NCI-H524 (cell line): Measurements from ENCODE around the gene ATP6AP2.

ENCODE experiments used
- DNase-seq, 2 experiments: peaks; one replicate each; lab custom pipeline; 2025; lab: John Stamatoyannopoulos, UW

Gene ATP6AP2

DNA sequence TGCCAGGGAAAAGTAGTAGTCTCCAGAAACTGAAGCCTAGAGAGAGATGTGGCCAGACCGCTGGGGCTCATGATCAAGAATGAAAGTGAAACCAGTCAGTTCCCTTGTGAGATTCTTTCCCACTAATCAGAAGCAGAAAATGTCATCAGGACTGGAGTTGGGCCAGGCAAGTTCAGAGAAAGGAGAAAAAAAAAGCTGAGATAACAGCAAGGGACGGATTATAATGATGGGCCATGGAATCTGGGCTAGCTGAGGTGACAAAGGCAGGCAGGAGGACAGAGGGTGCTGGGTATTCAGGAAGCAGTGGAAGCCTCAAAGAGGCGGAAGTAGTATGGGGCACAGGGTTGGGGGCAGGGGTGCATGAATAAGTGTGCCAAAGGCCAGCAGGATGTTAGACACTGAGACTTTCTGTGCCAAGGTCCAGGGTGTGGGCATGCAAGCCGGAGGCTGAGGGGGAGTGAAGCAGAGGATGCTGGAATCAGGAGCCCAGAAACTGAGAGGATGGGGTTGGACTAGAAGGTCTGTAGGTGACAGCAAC is 64.1 kb downstream of the ATP6AP2 start:
- DNase-seq = no peak

DNA sequence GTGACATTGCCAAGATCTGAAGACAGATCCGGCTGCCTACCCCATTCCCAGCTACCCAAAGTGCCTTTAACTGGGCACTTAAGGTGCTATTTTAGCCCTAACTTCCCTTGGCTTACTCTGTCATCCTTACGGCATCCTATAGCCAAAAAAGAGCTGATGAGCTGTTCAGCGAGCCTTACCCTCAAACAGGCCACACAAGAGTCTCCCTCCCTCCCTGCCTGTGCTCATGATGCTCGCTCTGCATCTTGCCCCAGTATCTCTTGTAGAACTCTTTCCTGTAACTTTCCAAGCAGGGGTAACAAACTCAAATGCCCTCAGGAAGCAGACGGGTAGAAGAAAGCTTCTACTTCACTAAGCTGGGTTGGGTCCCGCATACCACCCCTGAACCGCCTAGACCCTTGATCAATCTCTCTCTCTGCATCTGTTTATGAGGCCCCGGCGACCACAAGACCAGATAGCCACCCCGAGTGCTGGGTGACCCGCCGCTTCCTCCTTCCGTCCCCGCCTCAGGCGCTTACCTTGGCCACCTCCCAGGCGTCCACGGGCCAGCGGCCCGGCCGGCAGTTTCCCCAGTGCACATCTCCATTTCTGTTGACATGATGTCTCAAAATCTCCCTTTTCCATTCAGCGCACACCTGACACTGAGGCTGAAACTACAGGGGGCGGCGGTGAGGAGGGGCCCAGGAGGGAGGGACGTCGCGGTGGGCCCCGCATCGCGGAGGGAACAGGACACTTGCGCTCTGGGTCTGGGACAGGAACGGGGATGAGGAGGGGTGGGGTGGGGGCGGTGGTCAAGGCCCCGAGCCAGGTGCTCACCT is 65.9 kb downstream of the ATP6AP2 start:
- DNase-seq = peak in 1 of 2 experiments; percentile 6

DNA sequence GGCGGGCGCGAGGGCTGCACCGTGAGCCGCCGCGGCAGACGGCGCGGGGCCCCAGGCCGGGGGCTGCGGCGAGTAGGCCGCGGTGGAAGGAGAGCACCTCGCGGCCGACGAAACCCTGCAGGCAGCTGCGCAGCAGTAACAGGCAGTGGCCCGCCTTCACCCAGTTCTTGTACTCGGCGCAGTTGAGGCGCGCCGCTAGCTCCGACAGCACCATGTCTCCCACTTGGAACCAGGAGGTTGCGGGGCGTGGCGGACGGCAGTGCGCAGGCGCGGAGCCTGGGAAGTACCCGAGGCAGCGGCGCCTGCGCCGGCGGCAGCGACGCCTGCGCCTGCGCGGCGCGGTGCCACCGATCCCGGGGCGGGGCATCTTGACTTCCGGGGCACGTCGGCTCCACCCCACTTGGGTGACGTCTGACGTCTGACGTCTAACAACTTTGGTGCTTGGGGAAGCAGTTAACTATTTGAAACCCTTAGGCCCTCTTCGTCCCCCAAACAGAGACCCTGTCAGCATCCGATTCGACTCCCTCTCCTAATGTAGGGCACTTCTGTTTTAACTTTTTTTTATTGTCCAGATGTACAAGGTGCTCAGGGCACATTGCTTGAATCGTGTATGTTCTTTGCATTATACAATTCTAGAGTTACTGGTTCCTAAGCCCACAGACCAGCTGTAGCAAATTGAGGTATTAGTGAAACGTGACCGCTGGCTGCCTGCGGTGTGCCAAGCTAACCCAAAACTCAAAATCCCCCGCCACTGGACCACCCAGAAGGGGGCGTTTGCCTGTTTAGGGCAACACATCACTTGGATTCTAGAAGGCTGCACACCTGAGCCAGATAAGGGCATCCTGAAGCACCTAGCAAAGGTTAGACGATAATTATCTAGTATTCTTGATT is 66.8 kb downstream of the ATP6AP2 start, which contains the start of gene CXorf38:
Gene CXorf38 (minus strand): TSS at position 255 of the 891 bp plus-strand sequence. CDS start 41 bp downstream, at position 214.
- peak; percentile 83 to 93 for DNase-seq

DNA sequence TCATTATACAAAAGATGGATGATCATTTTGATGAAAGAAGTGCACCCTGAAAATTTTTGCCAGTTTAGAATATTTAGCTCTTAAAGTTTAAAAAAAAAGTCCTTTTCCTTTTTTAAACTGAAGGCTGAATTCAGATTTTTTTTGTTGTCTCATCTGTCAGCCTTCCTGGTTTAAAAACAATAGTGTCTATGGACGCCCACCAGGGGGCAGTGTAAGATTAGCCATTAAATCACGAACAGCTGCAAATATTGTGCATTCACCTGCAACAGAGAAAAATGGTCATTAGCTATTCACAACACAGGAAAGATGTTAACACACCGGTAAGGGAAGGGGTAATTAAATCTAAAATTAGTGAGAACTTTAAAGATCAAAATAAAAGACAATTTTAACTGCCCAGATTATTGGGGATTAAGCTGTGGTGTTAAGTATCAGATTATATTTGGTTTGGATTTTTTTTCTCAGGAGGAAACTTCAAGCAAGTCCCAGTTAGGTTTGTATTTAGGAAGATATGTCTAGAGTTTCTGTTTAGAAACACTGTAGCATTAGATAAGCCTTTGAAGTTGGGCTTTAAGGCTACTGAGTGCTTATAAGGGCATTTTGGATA is 71.0 kb downstream of the ATP6AP2 start:
- DNase-seq = peak; percentile 46 to 74

DNA sequence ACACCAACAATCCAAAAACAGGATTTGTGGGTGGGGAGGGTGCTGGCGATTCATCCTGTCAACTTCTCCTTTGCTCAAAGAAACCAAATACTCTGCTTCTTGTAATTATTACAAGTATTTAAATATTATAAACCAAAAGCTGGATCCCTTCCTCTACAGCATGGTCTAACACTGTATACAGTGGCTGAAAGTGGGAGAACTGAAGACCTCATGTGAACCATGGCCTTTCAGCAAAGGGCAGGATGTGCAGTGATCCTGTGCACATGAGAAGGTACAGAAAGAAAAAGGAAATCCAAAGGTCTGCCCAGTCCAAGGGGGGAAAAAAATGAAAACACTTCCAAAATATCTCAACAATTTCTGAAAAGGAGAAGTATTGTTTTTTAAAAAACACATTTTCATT is 71.9 kb downstream of the ATP6AP2 start:
- no peak for DNase-seq

DNA sequence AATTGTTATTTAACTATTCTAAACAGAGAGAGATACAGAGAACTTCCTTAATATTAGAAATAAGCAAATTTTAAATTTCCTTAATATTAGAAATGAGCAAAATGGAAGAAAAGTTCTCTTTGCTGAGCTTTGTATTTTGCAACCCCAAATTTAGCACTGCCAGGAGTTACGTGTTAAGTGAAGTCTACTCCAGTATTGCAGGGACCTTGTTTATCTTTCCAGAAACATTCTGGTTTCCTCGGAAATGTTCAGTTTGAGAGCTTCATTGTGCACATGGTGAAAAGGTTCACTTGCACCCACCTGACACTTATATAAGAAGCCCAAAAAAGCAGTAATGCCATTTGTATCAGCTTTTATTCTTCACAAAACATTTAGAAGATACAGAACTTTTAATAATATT is 72.8 kb downstream of the ATP6AP2 start:
- no peak for DNase-seq
